Nephron (organoid): ENCODE data around the gene MALAT1.

Experiments
- H3K27ac Mint-ChIP-seq, 3 experiments: 2 replicates each; pipeline ENCODE4 v1.8.0; 2020; ENCODE audit warnings: mixed read lengths in 3 of 3, mild to moderate bottlenecking in 2 of 3, moderate library complexity in 1 of 3
- H3K27me3 Mint-ChIP-seq: 2 replicates; pipeline ENCODE4 v1.8.0; 2021; ENCODE audit warnings: low read depth, mild to moderate bottlenecking, moderate library complexity, mixed read lengths
- H3K36me3 Mint-ChIP-seq: 2 replicates; pipeline ENCODE4 v1.8.0; 2020; ENCODE audit warnings: low read depth, mixed read lengths
- H3K4me1 Mint-ChIP-seq: 2 replicates; pipeline ENCODE4 v1.8.0; 2020; ENCODE audit warnings: mixed read lengths
- H3K4me3 Mint-ChIP-seq, 3 experiments: 2 replicates each; pipeline ENCODE4 v1.8.0; 2020; ENCODE audit warnings: mild to moderate bottlenecking in 3 of 3, mixed read lengths in 3 of 3, moderate library complexity in 2 of 3
- H3K9me3 Mint-ChIP-seq: 2 replicates; pipeline ENCODE4 v1.8.0; 2020; ENCODE audit warnings: mixed read lengths
- CTCF ChIP-seq, 3 experiments: fragments of 200-600 bp; sonication (generic); IDR thresholded peaks; one replicate each; pipeline ENCODE4 v1.5.0; 2021; ENCODE audit warnings: antibody characterized with exemption in 3 of 3; ENCODE audit not compliant: unreplicated experiment in 3 of 3

Gene MALAT1

GRCh38 chr11:65488273-65489034, 10.4 kb upstream of the MALAT1 start:
- peak overlapping the region; percentile 98 to 100 (median 100) for H3K27ac Mint-ChIP-seq
- H3K9me3 Mint-ChIP-seq, result no peaks in the 10 kb centered on the region
- H3K27me3 Mint-ChIP-seq, result peaks cover 3% of the 10 kb centered on the region
- H3K4me3 Mint-ChIP-seq, result peak overlapping the region; percentile 45 to 47 (median 45)
- TF ChIP-seq CTCF (IDR thresholded peaks at IDR 0.05; ENCODE audit: unreplicated experiment in 3 of 3), result no peak
- peaks cover 81% of the 10 kb centered on the region for H3K4me1 Mint-ChIP-seq
- no peaks in the 10 kb centered on the region for H3K36me3 Mint-ChIP-seq

- Mint-ChIP-seq H3K27ac (peak overlapping the region; percentile 98 to 100 (median 100)), H3K9me3 (no peaks in the 10 kb centered on the region), H3K4me3 (peak overlapping the region; percentile 45 to 68 (median 60)), H3K36me3 (no peaks in the 10 kb centered on the region), H3K27me3 (peaks cover 3% of the 10 kb centered on the region), H3K4me1 (peaks cover 83% of the 10 kb centered on the region)
- no peak for TF ChIP-seq CTCF (IDR thresholded peaks at IDR 0.05; ENCODE audit: unreplicated experiment in 3 of 3)
Measured at GRCh38 chr11:65489035-65489705, 9.7 kb upstream of the MALAT1 start.

- peak overlapping the region; percentile 45 to 68 (median 60) for H3K4me3 Mint-ChIP-seq
- no peak for TF ChIP-seq CTCF (IDR thresholded peaks at IDR 0.05; ENCODE audit: unreplicated experiment in 3 of 3)
- H3K27me3 Mint-ChIP-seq, result peaks cover 3% of the 10 kb centered on the region
Measured at GRCh38 chr11:65489706-65490320, 9.0 kb upstream of the MALAT1 start.

GRCh38 chr11:65491163-65491465, 7.7 kb upstream of the MALAT1 start:
- H3K4me1 Mint-ChIP-seq, result peaks cover 83% of the 10 kb centered on the region
- H3K9me3 Mint-ChIP-seq, result no peaks in the 10 kb centered on the region
- peaks cover 3% of the 10 kb centered on the region for H3K27me3 Mint-ChIP-seq
- H3K27ac Mint-ChIP-seq, result peak overlapping the region; percentile 98 to 100 (median 100)
- no peaks in the 10 kb centered on the region for H3K36me3 Mint-ChIP-seq
- H3K4me3 Mint-ChIP-seq, result peak overlapping the region; percentile 23 to 51 (median 49)
- no peak for TF ChIP-seq CTCF (IDR thresholded peaks at IDR 0.05; ENCODE audit: unreplicated experiment in 3 of 3)

More at GRCh38 chr11:65489706-65490320, 9.0 kb upstream of the MALAT1 start:
- Mint-ChIP-seq H3K36me3 (no peaks in the 10 kb centered on the region), H3K27ac (peak overlapping the region; percentile 98 to 100 (median 100)), H3K9me3 (no peaks in the 10 kb centered on the region), H3K4me1 (peaks cover 89% of the 10 kb centered on the region)

- H3K4me3 Mint-ChIP-seq, result peak overlapping the region; percentile 33 to 71 (median 57)
- peak overlapping the region; percentile 98 to 100 (median 100) for H3K27ac Mint-ChIP-seq
- H3K27me3 Mint-ChIP-seq, result peaks cover 3% of the 10 kb centered on the region
- peaks cover 89% of the 10 kb centered on the region for H3K4me1 Mint-ChIP-seq
- no peaks in the 10 kb centered on the region for H3K36me3 Mint-ChIP-seq
- no peak for TF ChIP-seq CTCF (IDR thresholded peaks at IDR 0.05; ENCODE audit: unreplicated experiment in 3 of 3)
- H3K9me3 Mint-ChIP-seq, result no peaks in the 10 kb centered on the region
Measured at GRCh38 chr11:65491614-65492386, 7.0 kb upstream of the MALAT1 start.
